ENCODE measurements around the gene C1orf94.

Gene C1orf94

GRCh38 chr1:34155860-34156259, 20.8 kb upstream of the C1orf94 start:
- Histone ChIP-seq H3K27ac (replicated peaks) (no peak overlapping the region), H3K27me3 (ENCODE audit: insufficient read depth, poor library complexity, severe bottlenecking) (peaks cover 2% of the 10 kb centered on the region), H3K4me3 (replicated peaks; ENCODE audit: insufficient read depth, low read length) (no peak overlapping the region)
- no peak for DNase-seq (ENCODE audit: low read depth in 1 of 2, low spot score in 1 of 2)
- TF ChIP-seq GABPA (IDR thresholded peaks at IDR 0.05; ENCODE audit: low read depth), result no peak
- no peak for TF ChIP-seq CTCF (IDR thresholded peaks at IDR 0.05; ENCODE audit: insufficient read depth, low read length)
- TF ChIP-seq, protein P1, sequence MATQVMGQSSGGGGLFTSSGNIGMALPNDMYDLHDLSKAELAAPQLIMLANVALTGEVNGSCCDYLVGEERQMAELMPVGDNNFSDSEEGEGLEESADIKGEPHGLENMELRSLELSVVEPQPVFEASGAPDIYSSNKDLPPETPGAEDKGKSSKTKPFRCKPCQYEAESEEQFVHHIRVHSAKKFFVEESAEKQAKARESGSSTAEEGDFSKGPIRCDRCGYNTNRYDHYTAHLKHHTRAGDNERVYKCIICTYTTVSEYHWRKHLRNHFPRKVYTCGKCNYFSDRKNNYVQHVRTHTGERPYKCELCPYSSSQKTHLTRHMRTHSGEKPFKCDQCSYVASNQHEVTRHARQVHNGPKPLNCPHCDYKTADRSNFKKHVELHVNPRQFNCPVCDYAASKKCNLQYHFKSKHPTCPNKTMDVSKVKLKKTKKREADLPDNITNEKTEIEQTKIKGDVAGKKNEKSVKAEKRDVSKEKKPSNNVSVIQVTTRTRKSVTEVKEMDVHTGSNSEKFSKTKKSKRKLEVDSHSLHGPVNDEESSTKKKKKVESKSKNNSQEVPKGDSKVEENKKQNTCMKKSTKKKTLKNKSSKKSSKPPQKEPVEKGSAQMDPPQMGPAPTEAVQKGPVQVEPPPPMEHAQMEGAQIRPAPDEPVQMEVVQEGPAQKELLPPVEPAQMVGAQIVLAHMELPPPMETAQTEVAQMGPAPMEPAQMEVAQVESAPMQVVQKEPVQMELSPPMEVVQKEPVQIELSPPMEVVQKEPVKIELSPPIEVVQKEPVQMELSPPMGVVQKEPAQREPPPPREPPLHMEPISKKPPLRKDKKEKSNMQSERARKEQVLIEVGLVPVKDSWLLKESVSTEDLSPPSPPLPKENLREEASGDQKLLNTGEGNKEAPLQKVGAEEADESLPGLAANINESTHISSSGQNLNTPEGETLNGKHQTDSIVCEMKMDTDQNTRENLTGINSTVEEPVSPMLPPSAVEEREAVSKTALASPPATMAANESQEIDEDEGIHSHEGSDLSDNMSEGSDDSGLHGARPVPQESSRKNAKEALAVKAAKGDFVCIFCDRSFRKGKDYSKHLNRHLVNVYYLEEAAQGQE (IDR thresholded peaks at IDR 0.05; ENCODE audit: insufficient replicate concordance, low read depth), result no peak
- no peak for TF ChIP-seq POLR2AphosphoS5 (IDR thresholded peaks at IDR 0.05; ENCODE audit: low read depth)

- Histone ChIP-seq H3K27ac (replicated peaks) (no peak overlapping the region), H3K27me3 (ENCODE audit: insufficient read depth, poor library complexity, severe bottlenecking) (peaks cover 5% of the 10 kb centered on the region)
- TF ChIP-seq POLR2AphosphoS5 (IDR thresholded peaks at IDR 0.05; ENCODE audit: low read depth) (no peak), GABPA (IDR thresholded peaks at IDR 0.05; ENCODE audit: low read depth) (no peak), CTCF (IDR thresholded peaks at IDR 0.05; ENCODE audit: insufficient read depth, low read length) (no peak), SPI1 (IDR thresholded peaks at IDR 0.05; ENCODE audit: borderline replicate concordance, low read depth) (no peak)
- TF ChIP-seq, protein P1 (IDR thresholded peaks at IDR 0.05; ENCODE audit: insufficient replicate concordance, low read depth), result no peak
These were observed 20.0 kb upstream of the C1orf94 start for GRCh38 chr1:34156739-34157138.

GRCh38 chr1:34162852-34163766, 13.6 kb upstream of the C1orf94 start:
- Histone ChIP-seq H3K4me3 (replicated peaks; ENCODE audit: insufficient read depth, low read length) (no peak overlapping the region), H3K27ac (replicated peaks) (no peak overlapping the region), H3K27me3 (ENCODE audit: insufficient read depth, poor library complexity, severe bottlenecking) (peaks cover 42% of the 10 kb centered on the region)
- peak in 1 of 2 experiments; percentile 8 for DNase-seq (ENCODE audit: low read depth in 1 of 2, low spot score in 1 of 2)
- no peak for TF ChIP-seq CTCF (IDR thresholded peaks at IDR 0.05; ENCODE audit: insufficient read depth, low read length)
- TF ChIP-seq, protein P1 (IDR thresholded peaks at IDR 0.05; ENCODE audit: insufficient replicate concordance, low read depth), result no peak
- no peak for TF ChIP-seq POLR2AphosphoS5 (IDR thresholded peaks at IDR 0.05; ENCODE audit: low read depth)
- TF ChIP-seq SPI1 (IDR thresholded peaks at IDR 0.05; ENCODE audit: borderline replicate concordance, low read depth), result no peak
- no peak for TF ChIP-seq GABPA (IDR thresholded peaks at IDR 0.05; ENCODE audit: low read depth)

More at GRCh38 chr1:34156739-34157138, 20.0 kb upstream of the C1orf94 start:
- H3K4me3 ChIP-seq (replicated peaks; ENCODE audit: insufficient read depth, low read length), result no peak overlapping the region
- no peak for DNase-seq (ENCODE audit: low read depth in 1 of 2, low spot score in 1 of 2)

Data from HL-60 (cell line).